GM18909 (cell line): ENCODE measurements around the gene EFCAB14.
"Not testable (repeated sequence)": the region's sequence is repeated elsewhere in the genome, so short reads cannot be mapped to it uniquely, and the experiment has no call there.

ENCODE experiments used
- ATAC-seq: cut with Tn5 transposase; IDR thresholded peaks from one replicate; pipeline ENCODE4 v1.9.1; 2021; ENCODE audit warnings: mild to moderate bottlenecking; ENCODE audit not compliant: unreplicated experiment, poor library complexity

EFCAB14 gene, protein sequence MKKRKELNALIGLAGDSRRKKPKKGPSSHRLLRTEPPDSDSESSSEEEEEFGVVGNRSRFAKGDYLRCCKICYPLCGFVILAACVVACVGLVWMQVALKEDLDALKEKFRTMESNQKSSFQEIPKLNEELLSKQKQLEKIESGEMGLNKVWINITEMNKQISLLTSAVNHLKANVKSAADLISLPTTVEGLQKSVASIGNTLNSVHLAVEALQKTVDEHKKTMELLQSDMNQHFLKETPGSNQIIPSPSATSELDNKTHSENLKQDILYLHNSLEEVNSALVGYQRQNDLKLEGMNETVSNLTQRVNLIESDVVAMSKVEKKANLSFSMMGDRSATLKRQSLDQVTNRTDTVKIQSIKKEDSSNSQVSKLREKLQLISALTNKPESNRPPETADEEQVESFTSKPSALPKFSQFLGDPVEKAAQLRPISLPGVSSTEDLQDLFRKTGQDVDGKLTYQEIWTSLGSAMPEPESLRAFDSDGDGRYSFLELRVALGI

DNA sequence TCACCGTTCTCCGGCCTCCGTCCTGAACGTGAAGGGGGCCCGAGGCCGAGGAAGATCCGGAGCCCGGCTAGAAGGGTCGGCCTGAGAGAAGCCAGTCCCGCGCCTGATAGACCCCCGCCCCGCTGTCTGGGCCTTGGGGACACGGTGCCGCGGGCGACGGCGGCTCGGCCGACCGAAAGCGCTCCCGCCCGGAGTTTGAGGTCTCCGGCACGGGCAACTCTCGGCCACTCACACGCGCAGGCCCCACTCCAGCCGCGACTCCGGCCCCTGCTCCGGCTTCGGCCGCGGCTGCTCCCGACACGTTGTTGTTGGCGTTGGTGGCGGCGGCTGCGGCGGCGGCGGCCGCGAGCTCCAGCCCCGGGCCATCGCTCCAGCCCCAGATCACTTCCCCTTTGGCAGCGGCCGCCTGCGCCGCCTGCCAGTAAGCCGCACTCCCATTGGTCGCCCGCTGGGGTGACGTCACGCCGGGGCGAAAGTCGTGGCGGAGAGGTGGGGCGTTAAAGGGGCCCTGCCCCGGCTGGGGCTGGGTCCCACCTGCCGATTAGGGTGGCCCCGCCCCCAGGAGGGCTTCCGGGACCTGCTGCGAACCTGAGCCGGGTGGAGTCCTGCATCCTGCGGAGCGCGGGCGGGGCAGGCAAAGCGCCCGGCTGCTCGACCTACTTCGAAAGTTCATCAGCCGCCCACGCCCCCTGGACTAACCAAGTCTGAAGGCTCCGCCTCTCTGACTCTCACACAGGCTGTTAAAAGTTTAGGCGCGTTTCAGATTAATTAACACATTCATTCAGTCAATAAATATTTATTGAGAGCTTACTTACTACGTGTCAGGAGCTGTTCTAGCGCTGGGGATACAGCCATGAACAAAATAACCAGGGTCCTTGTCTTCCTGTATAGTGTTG lies at the start of gene EFCAB14:
Gene EFCAB14, minus strand, starts transcription at position 388 of the 896 bp plus-strand sequence. CDS start 1,027 bp downstream, outside the sequence.
- ATAC-seq = peak; percentile 97

DNA sequence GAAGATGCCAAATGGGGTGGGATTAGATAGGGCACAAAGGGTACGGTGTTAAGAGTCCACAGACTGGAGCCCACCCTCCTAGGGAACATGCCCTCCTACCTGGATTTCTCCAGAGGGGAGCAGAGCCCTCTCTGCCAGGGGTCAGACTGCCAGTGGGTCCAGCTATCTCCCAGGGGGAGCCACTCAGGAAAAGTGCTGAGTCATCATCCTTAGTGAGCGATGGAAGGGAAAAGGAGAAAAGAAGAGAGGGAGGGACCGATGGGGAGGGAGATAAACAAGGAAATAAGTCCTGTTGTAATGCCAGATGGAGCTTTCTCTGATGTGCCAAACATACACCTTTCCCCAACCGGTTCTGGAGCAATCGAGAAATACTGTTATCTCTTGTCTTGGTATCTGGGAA lies 49.5 kb upstream of the EFCAB14 start:
- no peak for ATAC-seq

DNA sequence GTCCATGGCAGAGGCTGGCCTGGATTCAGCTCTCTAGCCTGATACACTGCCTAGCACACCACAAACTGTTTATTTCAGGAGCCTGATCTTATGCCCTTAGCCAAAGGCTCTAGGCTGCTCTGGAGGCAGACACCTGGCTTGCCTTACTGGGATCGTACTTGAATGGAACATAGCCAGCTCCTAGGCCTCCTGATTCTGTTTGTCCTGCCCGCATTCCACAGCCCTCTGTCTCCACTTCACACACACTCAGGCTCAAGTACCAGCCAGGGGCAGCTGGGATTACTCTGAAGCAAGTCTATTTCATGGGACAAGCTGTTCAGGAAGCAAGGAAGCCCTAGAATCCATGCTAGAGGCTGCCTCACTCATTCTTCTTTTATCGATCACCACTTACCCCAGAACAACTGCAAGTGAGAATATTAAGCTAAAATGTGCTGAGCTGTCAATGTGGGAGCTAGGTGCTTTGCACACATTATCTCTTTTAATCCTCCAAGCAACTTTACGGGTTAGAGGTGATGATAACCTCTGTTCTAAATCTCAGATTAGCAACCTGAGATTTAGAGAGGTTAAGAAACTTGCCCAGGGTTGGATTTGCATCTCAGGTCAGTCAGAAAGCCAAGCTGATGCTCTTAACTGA lies 48.9 kb upstream of the EFCAB14 start:
- no peak for ATAC-seq

DNA sequence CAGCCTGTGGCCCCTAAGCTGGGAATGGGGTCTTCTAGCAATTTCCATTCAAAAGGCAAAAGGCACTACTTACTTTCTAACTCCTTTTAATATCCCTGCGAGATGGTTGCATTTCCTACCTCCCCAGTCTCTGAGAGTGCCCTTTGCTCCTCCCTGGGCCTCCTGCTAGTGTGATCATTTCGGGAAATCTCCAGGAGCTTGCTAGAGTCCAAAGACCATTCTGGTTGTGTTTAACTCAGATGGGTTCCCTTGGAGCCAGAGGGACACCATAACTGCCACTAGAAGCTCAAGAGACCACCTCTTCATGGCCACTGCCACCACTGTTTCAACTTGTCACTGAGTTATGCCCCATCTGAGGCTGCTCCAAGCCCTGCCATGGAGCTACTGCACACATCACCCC lies 45.5 kb upstream of the EFCAB14 start:
- ATAC-seq = no peak

DNA sequence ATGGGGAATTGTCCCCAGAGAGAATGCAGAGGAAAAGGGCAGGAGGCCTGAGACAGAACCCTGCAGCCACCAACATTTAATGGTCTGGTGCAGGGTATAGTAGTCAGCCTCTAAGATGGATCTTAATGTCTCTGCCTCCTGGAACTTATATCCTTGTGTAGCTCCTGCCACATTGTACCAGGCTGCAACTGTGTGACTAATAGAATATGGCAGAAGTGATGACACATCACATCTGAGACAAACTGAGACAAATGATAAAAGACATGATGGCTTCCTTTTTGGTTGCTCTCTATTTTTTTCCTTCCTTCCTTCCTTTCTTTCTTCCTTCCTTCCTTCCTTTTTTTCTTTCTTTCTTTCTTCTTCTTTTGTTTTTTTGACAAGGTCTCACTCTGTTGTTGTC lies 42.8 kb upstream of the EFCAB14 start:
- no peak for ATAC-seq

DNA sequence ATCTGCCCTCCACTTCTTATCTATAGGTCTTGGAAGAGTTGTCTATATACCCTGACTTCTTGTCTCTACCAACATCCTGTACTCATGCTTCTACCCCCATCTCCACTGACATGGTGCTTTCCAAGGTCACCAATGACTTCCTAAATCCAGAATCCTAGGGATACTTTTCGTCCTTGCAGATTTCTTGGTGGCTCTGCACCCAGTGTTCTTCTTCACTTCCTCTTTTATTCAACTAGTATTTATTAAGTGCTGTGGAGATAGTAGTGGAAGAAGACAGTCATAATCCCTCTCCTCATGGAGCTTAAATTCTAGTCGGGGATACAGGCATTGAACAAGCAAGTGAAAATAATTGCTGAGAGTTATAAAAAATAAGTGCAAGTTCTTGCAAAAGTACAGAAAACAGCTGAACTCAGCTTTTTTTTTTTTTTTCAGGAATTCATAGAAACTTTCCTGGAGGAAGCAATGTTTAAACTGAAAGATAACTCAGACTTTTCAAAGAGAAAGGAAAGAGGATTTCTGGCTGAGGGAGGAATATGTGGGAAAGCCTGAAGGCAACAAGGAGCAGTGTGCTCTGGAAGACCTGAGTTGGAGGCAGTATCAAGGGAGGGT lies 41.7 kb upstream of the EFCAB14 start:
- ATAC-seq = no peak

DNA sequence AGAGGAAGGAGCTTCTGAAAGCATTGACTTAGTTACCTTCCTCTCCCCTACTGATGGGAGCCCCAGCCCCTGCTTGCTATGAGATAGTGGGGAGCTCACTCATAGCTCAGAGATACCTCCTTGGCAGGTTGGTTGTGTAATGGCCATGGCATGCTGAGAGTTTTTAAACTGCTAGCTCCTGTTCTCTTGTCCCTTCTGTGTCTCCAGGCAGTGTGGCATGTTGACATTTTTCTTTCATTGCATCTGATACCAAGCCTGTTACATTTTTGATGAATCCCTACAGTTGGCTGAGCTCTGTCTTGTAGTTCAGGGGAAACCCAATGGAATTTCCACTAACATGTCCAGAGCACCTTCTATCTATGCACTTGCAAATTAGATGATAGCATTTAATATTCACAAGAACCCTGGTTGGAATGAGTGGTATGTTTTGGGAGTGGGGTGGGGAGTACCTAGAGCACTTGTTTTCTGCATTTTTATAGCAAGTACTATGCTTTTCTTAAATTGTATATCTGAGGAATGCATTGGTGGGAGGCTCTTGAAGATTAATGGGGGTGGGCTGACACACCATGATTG lies 39.1 kb upstream of the EFCAB14 start:
- ATAC-seq = no peak

DNA sequence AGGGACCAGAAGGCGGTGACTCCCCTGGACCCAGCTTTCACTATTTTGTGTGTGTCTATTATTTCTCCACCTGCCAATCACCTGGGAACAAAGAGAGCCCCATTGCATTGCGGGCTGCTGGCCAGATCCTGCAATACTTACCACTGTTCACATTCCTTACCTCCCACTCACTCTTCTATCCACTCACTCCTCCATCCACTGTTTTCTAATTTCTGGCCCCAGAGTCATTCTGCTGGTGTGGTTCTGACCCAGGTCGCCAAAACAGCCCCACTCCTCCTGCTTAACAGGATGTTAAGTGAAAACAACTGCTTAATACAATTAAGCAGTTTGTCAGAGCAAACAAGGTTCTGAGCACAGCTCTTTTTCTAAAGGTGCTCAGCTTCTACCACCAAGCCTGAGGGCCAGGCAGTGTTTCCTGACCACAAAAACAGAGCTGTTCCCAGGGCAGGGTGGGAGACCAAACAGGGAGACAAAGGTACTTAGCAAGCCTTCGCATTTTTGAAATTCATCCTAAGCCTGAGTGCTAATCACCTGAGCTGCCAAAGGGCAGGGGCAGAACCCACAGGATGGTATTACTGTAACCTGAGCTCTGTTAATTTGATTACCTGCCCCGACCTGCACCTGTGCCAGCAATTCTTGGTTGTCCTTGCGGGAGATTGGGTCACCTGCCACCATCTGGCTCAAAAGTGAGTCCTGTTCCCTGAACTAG lies 38.5 kb upstream of the EFCAB14 start:
- no peak for ATAC-seq

DNA sequence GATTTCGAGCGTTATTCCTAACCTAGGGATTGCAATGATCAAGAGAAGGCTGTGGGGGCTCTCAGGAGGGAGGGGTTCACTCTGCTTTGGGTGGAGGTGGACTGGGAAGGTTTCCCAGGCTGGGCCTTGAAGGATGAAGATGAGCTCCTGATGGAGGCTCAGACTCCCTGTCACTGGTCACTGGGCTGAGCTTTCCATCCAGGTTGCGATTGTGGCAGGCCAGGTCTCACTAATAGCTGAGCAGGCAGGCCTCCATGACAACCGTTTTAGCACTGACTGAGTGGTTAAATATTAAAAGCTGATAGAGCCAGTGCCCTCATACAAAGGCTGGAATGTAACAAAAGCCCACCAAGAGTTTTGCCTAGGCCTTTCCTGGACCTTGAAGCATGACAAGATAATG lies 36.2 kb upstream of the EFCAB14 start:
- ATAC-seq = no peak

DNA sequence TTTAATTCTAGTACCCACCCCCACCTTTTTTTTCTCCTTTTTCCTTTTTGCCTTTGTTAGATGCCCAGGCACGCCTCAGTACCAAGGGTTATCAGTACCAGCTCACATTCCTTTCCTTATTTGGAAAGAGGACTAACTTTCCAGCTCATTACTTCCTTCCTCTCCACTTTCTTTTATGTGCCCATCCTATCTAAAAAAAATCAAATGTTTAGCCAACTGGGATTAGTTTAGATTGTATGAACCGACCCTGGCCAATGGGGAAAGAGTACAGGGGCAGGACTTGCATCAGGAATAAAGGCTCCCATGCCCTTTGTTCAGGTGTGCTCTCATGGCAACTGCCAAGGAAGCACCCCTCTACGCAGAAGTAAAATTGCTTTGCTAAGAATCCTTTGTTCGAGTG lies 35.8 kb upstream of the EFCAB14 start:
- ATAC-seq = not testable (repeated sequence)

DNA sequence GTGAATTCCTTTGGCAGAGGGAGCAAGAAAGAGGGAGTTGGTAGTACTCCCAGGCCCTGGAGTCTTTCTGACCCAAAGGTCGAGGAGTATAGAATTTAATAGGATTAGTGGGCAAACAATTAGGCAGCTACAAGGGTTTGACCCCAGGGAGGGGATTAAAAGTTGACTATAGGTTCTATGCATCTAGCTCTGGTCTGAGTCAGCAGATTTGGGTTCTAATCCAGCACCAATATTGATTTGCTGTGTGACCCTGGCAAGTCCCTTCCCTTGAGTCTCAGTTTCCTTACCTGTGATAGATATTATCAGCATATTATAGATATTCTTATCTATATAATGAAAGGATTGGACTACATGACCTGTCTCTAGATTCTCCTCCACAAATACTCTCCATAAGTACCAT lies 35.1 kb upstream of the EFCAB14 start:
- no peak for ATAC-seq

DNA sequence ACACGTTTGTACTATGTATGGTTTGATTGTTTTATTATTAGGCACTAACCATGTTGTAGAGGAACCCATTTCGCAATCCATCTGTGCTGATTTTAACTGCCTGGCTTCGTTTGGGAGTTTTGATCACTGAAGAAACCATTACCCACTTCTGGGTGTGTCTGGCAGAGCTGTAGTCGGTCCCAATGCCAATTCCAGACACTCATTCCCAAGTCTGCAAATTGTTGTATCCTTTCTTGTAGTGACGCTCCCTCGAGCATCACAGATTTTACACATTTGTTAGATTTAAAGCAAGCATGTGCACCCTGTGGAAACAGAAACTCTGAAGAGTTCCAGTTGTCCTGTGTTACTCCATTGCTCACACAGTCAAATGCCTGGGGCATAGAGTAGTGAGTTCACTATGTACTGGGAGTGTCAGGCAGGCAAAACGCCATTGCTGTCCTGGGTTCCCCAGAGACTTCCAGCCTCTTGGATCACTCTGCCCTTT lies 31.0 kb upstream of the EFCAB14 start:
- no peak for ATAC-seq

DNA sequence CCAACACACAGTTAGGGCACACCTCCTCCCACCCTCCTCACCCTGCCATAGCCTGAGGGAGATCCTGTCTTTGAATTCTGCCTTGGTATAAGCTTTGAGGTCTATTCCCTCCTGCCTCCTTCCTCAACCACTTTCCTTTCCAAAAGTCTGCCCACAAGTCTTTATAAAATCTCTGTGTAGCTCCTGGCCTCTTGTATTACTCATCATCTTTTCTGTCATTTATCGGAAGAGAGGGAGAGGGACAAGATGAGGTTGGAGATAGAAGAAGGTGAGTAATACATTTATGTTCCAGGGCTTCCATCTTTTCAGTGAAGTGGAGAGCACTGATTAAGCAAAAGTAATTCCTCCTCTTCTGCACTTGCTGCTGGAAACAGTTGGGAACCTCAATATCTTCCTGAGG lies 30.5 kb upstream of the EFCAB14 start:
- ATAC-seq = no peak

DNA sequence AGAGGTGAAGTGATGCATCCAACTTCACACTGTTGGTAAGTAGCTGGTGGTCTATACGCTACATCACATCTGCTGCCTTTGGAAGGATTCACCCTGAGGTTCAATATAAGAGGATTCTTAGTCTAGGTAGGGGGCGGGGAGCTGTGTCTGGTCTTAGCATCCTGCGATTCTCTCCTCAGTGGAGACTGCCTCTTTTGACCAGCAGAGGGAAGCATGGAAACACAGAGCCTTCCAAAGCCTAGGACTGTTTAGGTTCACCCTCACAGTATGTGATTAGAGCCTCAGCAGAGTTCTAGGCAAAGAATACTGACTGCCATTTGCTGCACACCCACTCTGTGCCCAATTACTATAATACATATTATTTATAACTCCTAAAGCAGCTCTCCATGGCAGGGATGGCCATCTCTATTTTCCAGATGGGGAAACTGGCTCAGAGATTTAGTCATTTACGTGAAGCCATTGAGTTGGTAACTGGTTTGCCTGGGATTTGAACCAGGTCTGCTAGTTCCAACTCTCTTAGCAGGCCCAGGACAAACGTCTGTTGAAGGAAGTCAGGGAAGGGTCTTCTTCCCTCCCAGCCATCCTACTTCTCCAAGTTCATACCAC lies 28.9 kb upstream of the EFCAB14 start:
- no peak for ATAC-seq

DNA sequence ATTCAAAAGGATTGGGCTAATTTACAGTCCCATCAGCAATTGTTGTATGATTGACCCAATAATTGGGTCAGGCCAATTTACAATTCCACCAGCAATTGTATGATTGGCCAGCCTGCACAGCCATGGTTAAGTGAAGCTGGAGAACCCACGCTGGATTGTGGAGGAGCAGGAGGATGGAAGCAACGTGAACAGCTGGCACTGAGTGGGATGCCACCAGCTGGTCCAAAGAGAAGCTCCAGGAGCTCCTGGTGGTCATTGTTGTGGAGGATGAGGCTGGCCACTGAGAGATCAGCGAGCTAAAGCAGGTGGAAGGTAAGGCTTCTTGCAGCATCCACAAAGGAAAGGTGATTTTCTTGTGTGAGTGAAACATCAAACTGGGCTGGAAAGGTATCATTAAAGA lies 23.2 kb upstream of the EFCAB14 start:
- no peak for ATAC-seq

DNA sequence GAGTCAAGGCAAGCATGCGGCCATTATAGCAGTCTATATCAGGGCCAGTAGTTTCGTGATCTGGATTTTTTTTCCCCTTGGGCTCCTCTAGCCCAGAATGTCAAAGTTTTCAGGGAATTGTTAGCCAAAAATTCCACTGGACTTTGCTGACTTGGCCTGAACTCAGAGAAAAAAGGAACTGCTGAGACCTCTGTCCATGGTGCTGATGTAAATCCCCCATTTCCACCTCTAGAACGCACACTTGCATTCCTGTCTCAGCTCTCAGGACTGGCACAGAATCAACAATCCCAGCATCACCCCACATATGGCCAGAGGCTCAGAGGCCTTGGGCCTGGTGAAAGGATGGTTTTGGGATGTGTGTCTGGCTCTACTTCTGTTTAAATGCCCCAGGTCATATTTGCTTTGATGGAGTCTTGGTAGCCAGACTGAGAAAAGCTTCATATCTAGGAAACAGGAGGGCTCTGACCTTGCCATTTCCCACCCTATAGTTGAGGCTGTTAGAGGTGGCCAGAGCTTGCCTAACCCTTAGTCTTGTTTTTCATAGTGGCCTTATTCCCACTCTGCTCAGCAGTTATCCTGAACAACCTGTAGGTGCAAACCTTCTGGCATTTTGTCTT lies 16.9 kb upstream of the EFCAB14 start:
- ATAC-seq = no peak

DNA sequence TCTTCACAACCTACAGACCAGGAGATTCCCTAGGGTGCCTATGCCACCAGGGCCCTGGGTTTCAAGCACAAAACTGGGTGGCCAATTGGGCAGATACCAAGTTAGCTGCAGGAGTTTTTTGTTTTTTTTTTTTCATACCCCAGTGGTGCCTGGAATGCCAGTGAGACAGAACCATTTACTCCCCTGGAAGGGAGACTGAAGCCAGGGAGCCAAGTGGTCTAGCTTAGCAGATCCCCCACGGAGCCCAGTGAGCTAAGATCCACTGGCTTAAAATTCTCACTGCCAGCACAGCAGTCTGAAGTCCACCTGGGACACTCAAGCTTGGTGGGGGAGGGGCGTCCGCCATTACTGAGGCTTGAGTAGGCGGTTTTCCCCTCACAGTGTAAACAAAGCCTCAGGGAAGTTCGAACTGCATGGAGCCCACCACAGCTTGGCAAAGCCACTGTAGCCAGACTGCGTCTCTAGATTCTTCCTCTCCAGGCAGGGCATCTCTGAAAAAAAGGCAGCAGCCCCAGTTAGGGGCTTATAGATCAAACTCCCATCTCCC lies 9.5 kb upstream of the EFCAB14 start:
- ATAC-seq = not testable (repeated sequence)

DNA sequence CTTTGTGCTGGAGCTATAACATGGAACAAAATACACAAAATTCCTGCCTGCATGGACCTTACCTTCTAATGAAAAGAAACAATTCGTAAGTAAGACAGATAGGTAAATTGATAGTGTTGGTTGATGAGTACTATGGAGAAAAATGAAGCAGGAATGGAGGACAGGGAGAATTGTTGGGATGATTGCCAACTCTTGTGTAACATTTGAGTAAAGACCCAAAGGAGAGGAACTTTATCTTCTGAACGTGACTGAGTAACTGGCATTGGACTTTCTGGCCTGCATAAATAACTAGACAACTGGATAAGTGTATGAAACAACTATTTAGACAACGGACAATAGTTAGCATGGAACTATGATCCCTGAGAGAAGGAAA lies 6.8 kb upstream of the EFCAB14 start:
- ATAC-seq = no peak
